IMR-90 (cell line): ENCODE results near the gene EYS. TPM values are rescaled to one million over a fixed set of nuclear protein-coding genes. Genes with fewer than 3 reads are reported as not detected.

Experiments used
- ATAC-seq: fragments of 200-7000 bp; cut with Tn5 transposase; 2 replicates; pipeline ENCODE4 v1.9.1; 2020; ENCODE audit warnings: low read depth, mild to moderate bottlenecking, moderate library complexity
- BruUV-seq: library from RNA; stranded (reverse); fragments of 400-500 nt; replicated peaks from 2 replicates; lab custom pipeline; 2021; lab: Mats Ljungman, UMichigan
- CTCF ChIA-PET: fragments of 300-600 bp; formaldehyde crosslinking; extraction: SDS; loops from one replicate; lab custom pipeline; 2021; ENCODE audit warnings: antibody characterized with exemption; lab: Yijun Ruan, JAX
- POLR2A ChIA-PET: fragments of 300-600 bp; sonication (Branson Sonifier 250); formaldehyde crosslinking; loops from one replicate; lab custom pipeline; 2022; ENCODE audit warnings: antibody characterized with exemption; ENCODE audit not compliant: unreplicated experiment; lab: Charles Lee
- DNase-seq: peaks from one replicate; pipeline ENCODE4 v3.0.0; 2013
- H2AFZ ChIP-seq: replicated peaks from 2 replicates; pipeline ENCODE3; 2013; ENCODE audit warnings: low read length, mild to moderate bottlenecking; ENCODE audit not compliant: poor library complexity
- H2AK5ac ChIP-seq: 2 replicates; pipeline ENCODE4 v1.6.1; 2013; ENCODE audit warnings: low read depth, low read length, inconsistent platforms
- H2AK9ac ChIP-seq: replicated peaks from 2 replicates; pipeline ENCODE3; 2013; ENCODE audit warnings: mild to moderate bottlenecking, low read depth, low read length, moderate library complexity; ENCODE audit not compliant: poor library complexity
- H2BK120ac ChIP-seq: 2 replicates; pipeline ENCODE4 v1.6.1; 2013; ENCODE audit warnings: low read depth, low read length, inconsistent platforms
- H2BK15ac ChIP-seq: 3 replicates; pipeline ENCODE4 v1.6.1; 2013; ENCODE audit warnings: low read depth, low read length, inconsistent platforms
- H2BK20ac ChIP-seq: 2 replicates; pipeline ENCODE4 v1.6.1; 2013; ENCODE audit warnings: low read depth, mild to moderate bottlenecking, inconsistent platforms, low read length, moderate library complexity
- H2BK5ac ChIP-seq: 2 replicates; pipeline ENCODE4 v1.6.1; 2013; ENCODE audit warnings: mild to moderate bottlenecking, low read depth, low read length, inconsistent platforms; ENCODE audit not compliant: poor library complexity, severe bottlenecking
- H3K14ac ChIP-seq: replicated peaks from 2 replicates; pipeline ENCODE4 v1.6.1; 2013; ENCODE audit warnings: low read depth, low read length, inconsistent platforms
- H3K18ac ChIP-seq: 2 replicates; pipeline ENCODE4 v1.6.1; 2013; ENCODE audit warnings: low read depth, low read length, control low read depth
- H3K23ac ChIP-seq: 2 replicates; pipeline ENCODE4 v1.6.1; 2013; ENCODE audit warnings: low read depth, low read length, inconsistent platforms
- H3K27ac ChIP-seq: 2 replicates; pipeline ENCODE4 v1.5.1; 2013; ENCODE audit warnings: mild to moderate bottlenecking, control low read depth, low read length; ENCODE audit not compliant: insufficient read depth
- H3K27me3 ChIP-seq: 2 replicates; pipeline ENCODE4 v1.6.1; 2013; ENCODE audit warnings: low read length; ENCODE audit not compliant: control insufficient read depth, insufficient read depth
- H3K36me3 ChIP-seq: 2 replicates; pipeline ENCODE4 v1.6.1; 2013; ENCODE audit warnings: low read length, mixed read lengths; ENCODE audit not compliant: control insufficient read depth, insufficient read depth
- H3K4ac ChIP-seq: 2 replicates; pipeline ENCODE4 v1.6.1; 2013; ENCODE audit warnings: low read depth, low read length, inconsistent platforms
- H3K4me1 ChIP-seq: 2 replicates; pipeline ENCODE4 v1.6.1; 2013; ENCODE audit warnings: low read length, mixed read lengths; ENCODE audit not compliant: control insufficient read depth, insufficient read depth
- H3K4me2 ChIP-seq: 2 replicates; pipeline ENCODE4 v1.6.1; 2013; ENCODE audit warnings: low read depth, mild to moderate bottlenecking, control low read depth, low read length, moderate library complexity
- H3K4me3 ChIP-seq: 2 replicates; pipeline ENCODE4 v1.5.1; 2013; ENCODE audit warnings: low read depth, mild to moderate bottlenecking, control low read depth, low read length, moderate library complexity; ENCODE audit not compliant: insufficient read depth
- H3K56ac ChIP-seq: 2 replicates; pipeline ENCODE4 v1.6.1; 2013; ENCODE audit warnings: low read length, inconsistent platforms; ENCODE audit not compliant: insufficient read depth; ENCODE audit errors: extremely low read depth
- H3K79me1 ChIP-seq, 2 experiments: 2 replicates each; pipeline ENCODE4 v1.6.1; 2013; ENCODE audit warnings: low read length in 2 of 2, inconsistent platforms in 1 of 2, low read depth in 1 of 2
- H3K9ac ChIP-seq: 2 replicates; pipeline ENCODE4 v1.6.1; 2013; ENCODE audit warnings: low read depth, low read length, control low read depth
- H3K9me1 ChIP-seq: 2 replicates; pipeline ENCODE4 v1.6.1; 2013; ENCODE audit warnings: low read length, inconsistent platforms; ENCODE audit not compliant: insufficient read depth
- H3K9me3 ChIP-seq: 2 replicates; pipeline ENCODE4 v1.6.1; 2013; ENCODE audit warnings: low read length; ENCODE audit not compliant: control insufficient read depth, insufficient read depth
- H4K20me1 ChIP-seq: 2 replicates; pipeline ENCODE4 v1.6.1; 2013; ENCODE audit warnings: low read length, inconsistent platforms; ENCODE audit not compliant: insufficient read depth
- H4K5ac ChIP-seq: 2 replicates; pipeline ENCODE4 v1.6.1; 2013; ENCODE audit warnings: mild to moderate bottlenecking, low read depth, low read length, control low read depth
- H4K8ac ChIP-seq, 2 experiments: 2 replicates each; pipeline ENCODE4 v1.6.1; 2013; ENCODE audit warnings: low read depth in 2 of 2, low read length in 2 of 2, control low read depth in 1 of 2, inconsistent platforms in 1 of 2
- H4K91ac ChIP-seq: 2 replicates; pipeline ENCODE4 v1.6.1; 2013; ENCODE audit warnings: low read depth, low read length, inconsistent platforms; ENCODE audit not compliant: insufficient read depth
- BHLHE40 ChIP-seq: fragments of 150-350 bp; IDR thresholded peaks from 2 replicates; pipeline ENCODE4 v1.6.1; 2016; ENCODE audit warnings: mild to moderate bottlenecking, low read depth, low read length
- CEBPB ChIP-seq: IDR thresholded peaks from 2 replicates; pipeline ENCODE4 v1.6.1; 2012; ENCODE audit warnings: low read depth, low read length, improper control_type of control experiment
- CHD1 ChIP-seq: IDR thresholded peaks from 2 replicates; pipeline ENCODE4 v1.6.1; 2012; ENCODE audit warnings: low read depth, low read length, improper control_type of control experiment
- FOS ChIP-seq: fragments of 150-350 bp; IDR thresholded peaks from 2 replicates; pipeline ENCODE4 v1.6.1; 2016; ENCODE audit warnings: low read depth, low read length
- MAFK ChIP-seq: IDR thresholded peaks from 2 replicates; pipeline ENCODE4 v1.6.1; 2012; ENCODE audit warnings: low read depth, low read length, improper control_type of control experiment
- MAZ ChIP-seq: IDR thresholded peaks from 2 replicates; pipeline ENCODE4 v1.6.1; 2012; ENCODE audit warnings: low read depth, mild to moderate bottlenecking, low read length, improper control_type of control experiment, moderate library complexity, borderline replicate concordance
- MXI1 ChIP-seq: IDR thresholded peaks from 2 replicates; pipeline ENCODE4 v1.6.1; 2012; ENCODE audit warnings: low read depth, mild to moderate bottlenecking, low read length, moderate library complexity, borderline replicate concordance
- NFE2L2 ChIP-seq: fragments of 150-350 bp; IDR thresholded peaks from 2 replicates; pipeline ENCODE4 v1.6.1; 2016; ENCODE audit warnings: low read depth, mild to moderate bottlenecking, low read length
- POLR2A ChIP-seq: IDR thresholded peaks from 2 replicates; pipeline ENCODE4 v1.6.1; 2012; ENCODE audit warnings: mild to moderate bottlenecking, low read depth, low read length
- RAD21 ChIP-seq: IDR thresholded peaks from 2 replicates; pipeline ENCODE4 v1.6.1; 2012; ENCODE audit warnings: low read length, improper control_type of control experiment
- RFX5 ChIP-seq: IDR thresholded peaks from 2 replicates; pipeline ENCODE4 v1.8.0; 2012; ENCODE audit warnings: low read depth, mild to moderate bottlenecking, low read length, moderate library complexity
- SMC3 ChIP-seq: fragments of 150-350 bp; IDR thresholded peaks from 2 replicates; pipeline ENCODE4 v1.6.1; 2016; ENCODE audit warnings: low read depth, mild to moderate bottlenecking, antibody characterized with exemption, low read length, moderate library complexity
- WGBS, 2 experiments: methylation state at CpG; one replicate each; pipeline versions ENCODE4 v1.1.5 to v1.1.7; 2013; ENCODE audit warnings: missing lambda C conversion rate in 2 of 2; ENCODE audit not compliant: insufficient read length in 1 of 2; ENCODE audit errors: extremely low coverage in 2 of 2; 5-methylcytosine and 5-hydroxymethylcytosine counted together
- dilution Hi-C: fragments of 300-500 bp; cut with HindIII; formaldehyde crosslinking; loops from one replicate; pipeline ENCODE4 v1.14.3; 2018; ENCODE audit warnings: low sequenced_read_pairs; ENCODE audit not compliant: unreplicated experiment
- in situ Hi-C: fragments of 300-500 bp; cut with MboI; formaldehyde crosslinking; loops from 3 replicates; pipeline ENCODE4 v1.14.3; 2019; ENCODE audit warnings: low sequenced_read_pairs, inconsistent platforms, mixed read lengths
- intact Hi-C: fragments of 100-400 bp; cut with micrococcal nuclease; formaldehyde crosslinking; loops from 2 replicates; pipeline ENCODE4 v1.10.0; 2022
- polyA plus RNA-seq, 3 experiments: library from polyadenylated mRNA; depleted of rRNA; stranded (reverse); fragments of >200 nt; gene quantifications; 2 replicates each; pipeline ENCODE4 v1.2.3, GENCODE V29; 2012; ENCODE audit warnings: low replicate concordance in 1 of 3
- total RNA-seq: library from RNA; depleted of rRNA; stranded (reverse); fragments of >200 nt; gene quantifications from 2 replicates; pipeline ENCODE4 v1.2.3, GENCODE V29; 2012
- TF ChIP-seq, protein P1 (sequence below): conservative IDR thresholded peaks from 2 replicates; pipeline ENCODE4 v1.5.1; 2012; ENCODE audit warnings: mild to moderate bottlenecking, low read depth, low read length, improper control_type of control experiment
- TF ChIP-seq, protein P2 (sequence below): fragments of 150-350 bp; IDR thresholded peaks from 2 replicates; pipeline ENCODE4 v1.6.1; 2017; ENCODE audit warnings: mild to moderate bottlenecking, antibody characterized with exemption, low read length, low read depth

The EYS gene
- total and polyA plus RNA-seq, 2 of the 4 experiments (the other 2 are of a cell fraction): under 0.01 TPM; not detected in 1

DNA sequence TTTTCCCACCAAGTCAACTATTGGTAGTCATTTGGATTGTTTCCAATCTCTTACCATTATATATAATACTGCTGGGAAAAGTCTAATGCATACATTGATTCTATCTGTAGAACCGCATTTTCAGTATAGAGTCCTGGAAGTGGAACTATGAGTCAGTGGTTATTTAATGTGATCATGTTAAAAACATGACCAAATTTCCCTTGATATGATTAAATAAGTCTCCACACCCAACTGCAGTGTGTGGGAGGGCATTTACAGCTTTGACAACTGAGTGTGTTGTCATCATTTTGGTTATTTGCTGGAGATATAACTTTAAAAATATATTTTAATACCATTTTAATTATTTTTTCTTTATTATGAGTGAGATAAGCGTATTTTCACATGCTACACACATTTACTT lies 1027.6 kb downstream of the EYS start:
- WGBS, 2 experiments: no CpG with 5 or more reads among the region's 2 CpGs
- Histone ChIP-seq H3K79me1 (no peaks in the 10 kb centered on the region), H3K4me2 (no peak overlapping the region), H3K23ac (no peak overlapping the region), H3K18ac (no peak overlapping the region), H4K5ac (no peak overlapping the region), H3K9me3 (no peaks in the 10 kb centered on the region), H3K27ac (no peak overlapping the region), H3K56ac (no peak overlapping the region), H3K9me1 (no peaks in the 10 kb centered on the region), H2AK9ac (no peak overlapping the region), H3K4me3 (no peak overlapping the region), H3K14ac (no peak overlapping the region), H3K36me3 (no peaks in the 10 kb centered on the region), H2BK5ac (no peak overlapping the region), H2AFZ (no peak overlapping the region), H3K27me3 (no peaks in the 10 kb centered on the region), H2BK15ac (no peak overlapping the region), H2AK5ac (no peak overlapping the region), H2BK120ac (no peak overlapping the region), H4K20me1 (no peaks in the 10 kb centered on the region), H3K4ac (no peak overlapping the region), H2BK20ac (no peak overlapping the region), H4K8ac (no peak overlapping the region), H4K91ac (no peak overlapping the region), H3K9ac (no peak overlapping the region), H3K4me1 (no peaks in the 10 kb centered on the region)
- POLR2A ChIA-PET: no interaction called here
- TF ChIP-seq NFE2L2: no peak
- no peak for TF ChIP-seq BHLHE40
- no peak for TF ChIP-seq MAFK
- no peak for TF ChIP-seq SMC3
- no peak for TF ChIP-seq RAD21
- no peak for TF ChIP-seq FOS
- TF ChIP-seq POLR2A: no peak
- TF ChIP-seq CHD1: no peak
- TF ChIP-seq CEBPB: no peak
- TF ChIP-seq RFX5: no peak
- TF ChIP-seq MXI1: no peak
- TF ChIP-seq MAZ: no peak
- TF ChIP-seq, protein P1, sequence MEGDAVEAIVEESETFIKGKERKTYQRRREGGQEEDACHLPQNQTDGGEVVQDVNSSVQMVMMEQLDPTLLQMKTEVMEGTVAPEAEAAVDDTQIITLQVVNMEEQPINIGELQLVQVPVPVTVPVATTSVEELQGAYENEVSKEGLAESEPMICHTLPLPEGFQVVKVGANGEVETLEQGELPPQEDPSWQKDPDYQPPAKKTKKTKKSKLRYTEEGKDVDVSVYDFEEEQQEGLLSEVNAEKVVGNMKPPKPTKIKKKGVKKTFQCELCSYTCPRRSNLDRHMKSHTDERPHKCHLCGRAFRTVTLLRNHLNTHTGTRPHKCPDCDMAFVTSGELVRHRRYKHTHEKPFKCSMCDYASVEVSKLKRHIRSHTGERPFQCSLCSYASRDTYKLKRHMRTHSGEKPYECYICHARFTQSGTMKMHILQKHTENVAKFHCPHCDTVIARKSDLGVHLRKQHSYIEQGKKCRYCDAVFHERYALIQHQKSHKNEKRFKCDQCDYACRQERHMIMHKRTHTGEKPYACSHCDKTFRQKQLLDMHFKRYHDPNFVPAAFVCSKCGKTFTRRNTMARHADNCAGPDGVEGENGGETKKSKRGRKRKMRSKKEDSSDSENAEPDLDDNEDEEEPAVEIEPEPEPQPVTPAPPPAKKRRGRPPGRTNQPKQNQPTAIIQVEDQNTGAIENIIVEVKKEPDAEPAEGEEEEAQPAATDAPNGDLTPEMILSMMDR: no peak
- TF ChIP-seq, protein P2, sequence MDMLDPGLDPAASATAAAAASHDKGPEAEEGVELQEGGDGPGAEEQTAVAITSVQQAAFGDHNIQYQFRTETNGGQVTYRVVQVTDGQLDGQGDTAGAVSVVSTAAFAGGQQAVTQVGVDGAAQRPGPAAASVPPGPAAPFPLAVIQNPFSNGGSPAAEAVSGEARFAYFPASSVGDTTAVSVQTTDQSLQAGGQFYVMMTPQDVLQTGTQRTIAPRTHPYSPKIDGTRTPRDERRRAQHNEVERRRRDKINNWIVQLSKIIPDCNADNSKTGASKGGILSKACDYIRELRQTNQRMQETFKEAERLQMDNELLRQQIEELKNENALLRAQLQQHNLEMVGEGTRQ: no peak
- intact Hi-C loops: no loop called here
- CTCF ChIA-PET: no interaction called here
- ATAC-seq (no peak), DNase-seq (no peak)
- in situ Hi-C loops: no loop called here
- BruUV-seq: no TSS peak
- dilution Hi-C loops: no loop called here
